MM.1S (cell line): Measurements from ENCODE around the gene CABP4.

Source experiments
- CTCF ChIP-seq: fragments of 300-600 bp; sonication (generic); IDR thresholded peaks from 2 replicates; pipeline ENCODE4 v1.5.1; 2016; ENCODE audit warnings: antibody characterized with exemption, low read length, mixed read lengths
- EZH2 ChIP-seq: fragments of 300-600 bp; sonication (generic); optimal IDR thresholded peaks from 2 replicates; pipeline ENCODE3; 2017; ENCODE audit warnings: low read depth, mild to moderate bottlenecking, antibody characterized with exemption, low read length, mixed read lengths

- TF ChIP-seq CTCF = no peak
- no peak for TF ChIP-seq EZH2
Observed at GRCh38 chr11:67489203-67489884, 34.2 kb downstream of the CABP4 start.
